Fibroblast of lung (primary cell): ENCODE data around the gene CPLANE2. TPM values are rescaled to one million over a fixed set of nuclear protein-coding genes. Genes with fewer than 3 reads are reported as not detected.

Source experiments
- DNase-seq, 2 donors: peaks; one replicate each; pipeline versions ENCODE4 v3.0.0 to v3.0.0-alpha.2; 2010; ENCODE audit warnings: low read depth in 2 of 2
- H2AFZ ChIP-seq: 2 replicates; pipeline ENCODE4 v1.5.1; 2012; ENCODE audit warnings: low read length, control low read depth, inconsistent platforms
- H3K27ac ChIP-seq: 2 replicates; pipeline ENCODE4 v1.5.1; 2011; ENCODE audit warnings: low read length, control low read depth; ENCODE audit not compliant: insufficient read depth
- H3K27me3 ChIP-seq: 2 replicates; pipeline ENCODE4 v1.5.1; 2011; ENCODE audit warnings: mild to moderate bottlenecking, low read length; ENCODE audit not compliant: control insufficient read depth, insufficient read depth
- H3K36me3 ChIP-seq: 2 replicates; pipeline ENCODE4 v1.5.1; 2011; ENCODE audit warnings: low read length; ENCODE audit not compliant: control insufficient read depth, insufficient read depth
- H3K4me1 ChIP-seq: 2 replicates; pipeline ENCODE4 v1.5.1; 2011; ENCODE audit warnings: low read length; ENCODE audit not compliant: control insufficient read depth, insufficient read depth; ENCODE audit errors: extremely low read depth
- H3K4me2 ChIP-seq: 2 replicates; pipeline ENCODE4 v1.5.1; 2011; ENCODE audit warnings: low read length, control low read depth; ENCODE audit not compliant: insufficient read depth; ENCODE audit errors: extremely low read depth
- H3K4me3 ChIP-seq, 4 experiments: fragments of 200-600 bp in 1 of 4; sonication (generic) in 1 of 4; replicated peaks in 1 of 4; 2 replicates each; pipeline ENCODE4 v1.5.1; 2011 to 2016; ENCODE audit warnings: low read length in 4 of 4, low read depth in 3 of 4, mild to moderate bottlenecking in 3 of 4, control low read depth in 2 of 4, inconsistent platforms in 1 of 4, mixed read lengths in 1 of 4; ENCODE audit not compliant: insufficient read depth in 1 of 4; ENCODE audit errors: control extremely low read depth in 1 of 4
- H3K79me2 ChIP-seq: 2 replicates; pipeline ENCODE4 v1.5.1; 2012; ENCODE audit warnings: mild to moderate bottlenecking, low read length, inconsistent platforms; ENCODE audit not compliant: control insufficient read depth, insufficient read depth
- H3K9ac ChIP-seq: 2 replicates; pipeline ENCODE4 v1.5.1; 2011; ENCODE audit warnings: mild to moderate bottlenecking, low read length, control low read depth; ENCODE audit not compliant: insufficient read depth
- H3K9me3 ChIP-seq: 2 replicates; pipeline ENCODE4 v1.5.1; 2012; ENCODE audit warnings: low read depth, low read length; ENCODE audit not compliant: control insufficient read depth, insufficient read depth
- H4K20me1 ChIP-seq: 2 replicates; pipeline ENCODE4 v1.5.1; 2011; ENCODE audit warnings: low read length; ENCODE audit not compliant: control insufficient read depth, insufficient read depth; ENCODE audit errors: extremely low read depth
- CTCF ChIP-seq, 2 donors: IDR thresholded peaks in 1 of 2; conservative IDR thresholded peaks in 1 of 2; 1 replicate in 1 of 2; 2 replicates in 1 of 2; pipeline ENCODE4 v1.5.1; 2011 to 2012; ENCODE audit warnings: low read length in 2 of 2, control low read depth in 1 of 2, inconsistent platforms in 1 of 2, low read depth in 1 of 2, mild to moderate bottlenecking in 1 of 2
- EZH2 ChIP-seq: IDR thresholded peaks from 2 replicates; pipeline ENCODE4 v1.5.1; 2012; ENCODE audit warnings: low read length, control low read depth, mild to moderate bottlenecking; ENCODE audit errors: missing control alignments
- polyA plus RNA-seq, 2 donors: library from polyadenylated mRNA; depleted of rRNA in 1 of 2; stranded (reverse) in 1 of 2; unstranded in 1 of 2; fragments of >200 nt; gene quantifications; 2 replicates each; pipeline ENCODE4 v1.2.1, GENCODE V29; 2011 to 2012; ENCODE audit warnings: missing spikeins in 1 of 2
- total RNA-seq: library from RNA; depleted of rRNA; stranded (reverse); fragments of >200 nt; gene quantifications from 2 replicates; pipeline ENCODE4 v1.2.1, GENCODE V29; 2014

CPLANE2 gene
- total and polyA plus RNA-seq, 2 donors (not counting 1 experiment from before 2014, with no cell fraction given) = 4.0 to 19.2 TPM

GRCh38 chr1:16186655-16187235, 50.2 kb downstream of the CPLANE2 start:
- Histone ChIP-seq H3K36me3 (no peaks in the 10 kb centered on the region), H3K27ac (no peak overlapping the region), H3K4me3 (no peak overlapping the region), H4K20me1 (no peaks in the 10 kb centered on the region), H3K9ac (no peak overlapping the region), H3K4me1 (peaks cover 16% of the 10 kb centered on the region), H3K79me2 (no peaks in the 10 kb centered on the region), H2AFZ (no peak overlapping the region), H3K27me3 (peaks cover 2% of the 10 kb centered on the region), H3K4me2 (no peak overlapping the region), H3K9me3 (no peaks in the 10 kb centered on the region)
- TF ChIP-seq EZH2 (no peak), CTCF (conservative IDR thresholded peaks at IDR 0.05 in 1 of 2, IDR thresholded peaks at IDR 0.05 in 1 of 2; ENCODE audit: low read depth in 1 of 2, low read length in 2 of 2) (no peak)
- DNase-seq = no peak

- H4K20me1 ChIP-seq = no peaks in the 10 kb centered on the region
- no peaks in the 10 kb centered on the region for H3K9me3 ChIP-seq
- no peak for DNase-seq
- peaks cover 27% of the 10 kb centered on the region for H3K4me1 ChIP-seq
- no peak overlapping the region for H3K9ac ChIP-seq
- no peak overlapping the region for H2AFZ ChIP-seq
- no peak overlapping the region for H3K4me2 ChIP-seq
- no peaks in the 10 kb centered on the region for H3K79me2 ChIP-seq
- no peak overlapping the region for H3K4me3 ChIP-seq
- H3K27ac ChIP-seq = no peak overlapping the region
- no peaks in the 10 kb centered on the region for H3K36me3 ChIP-seq
- no peaks in the 10 kb centered on the region for H3K27me3 ChIP-seq
- no peak for TF ChIP-seq CTCF (conservative IDR thresholded peaks at IDR 0.05 in 1 of 2, IDR thresholded peaks at IDR 0.05 in 1 of 2; ENCODE audit: low read depth in 1 of 2, low read length in 2 of 2)
- no peak for TF ChIP-seq EZH2
Observed at GRCh38 chr1:16184557-16185303, 52.3 kb downstream of the CPLANE2 start.

GRCh38 chr1:16183765-16184556, 53.0 kb downstream of the CPLANE2 start:
- Histone ChIP-seq H3K4me2 (no peak overlapping the region), H3K36me3 (no peaks in the 10 kb centered on the region), H2AFZ (no peak overlapping the region), H3K27me3 (no peaks in the 10 kb centered on the region), H3K9ac (no peak overlapping the region), H4K20me1 (no peaks in the 10 kb centered on the region), H3K4me3 (no peak overlapping the region), H3K27ac (no peak overlapping the region), H3K4me1 (peaks cover 27% of the 10 kb centered on the region), H3K79me2 (no peaks in the 10 kb centered on the region), H3K9me3 (no peaks in the 10 kb centered on the region)
- no peak for TF ChIP-seq EZH2
- no peak for TF ChIP-seq CTCF (conservative IDR thresholded peaks at IDR 0.05 in 1 of 2, IDR thresholded peaks at IDR 0.05 in 1 of 2; ENCODE audit: low read depth in 1 of 2, low read length in 2 of 2)
- DNase-seq = no peak
